Left renal cortex interstitium (tissue), 4 donors: ENCODE measurements around the gene LMAN2. TPM values are rescaled to one million over a fixed set of nuclear protein-coding genes. Genes with fewer than 3 reads are reported as not detected.
A peak's percentile ranks its signal among the peaks of the same experiment; 100 is the strongest.

Experiments used
- DNase-seq, 4 donors: peaks; one replicate each; pipeline ENCODE4 v3.0.0-alpha.2; 2013; ENCODE audit warnings: low read depth in 4 of 4, low spot score in 2 of 4, missing footprints in 1 of 4
- polyA plus RNA-seq, 4 donors: library from polyadenylated mRNA; unstranded; fragments of 120-200 nt; gene quantifications; one replicate each; pipeline ENCODE4 v1.2.1, GENCODE V29; 2013; ENCODE audit not compliant: insufficient read length in 4 of 4

LMAN2 gene, protein sequence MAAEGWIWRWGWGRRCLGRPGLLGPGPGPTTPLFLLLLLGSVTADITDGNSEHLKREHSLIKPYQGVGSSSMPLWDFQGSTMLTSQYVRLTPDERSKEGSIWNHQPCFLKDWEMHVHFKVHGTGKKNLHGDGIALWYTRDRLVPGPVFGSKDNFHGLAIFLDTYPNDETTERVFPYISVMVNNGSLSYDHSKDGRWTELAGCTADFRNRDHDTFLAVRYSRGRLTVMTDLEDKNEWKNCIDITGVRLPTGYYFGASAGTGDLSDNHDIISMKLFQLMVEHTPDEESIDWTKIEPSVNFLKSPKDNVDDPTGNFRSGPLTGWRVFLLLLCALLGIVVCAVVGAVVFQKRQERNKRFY
- 100 to 1,000 TPM; 123 to 145 (median 134) TPM for polyA plus RNA-seq

DNA sequence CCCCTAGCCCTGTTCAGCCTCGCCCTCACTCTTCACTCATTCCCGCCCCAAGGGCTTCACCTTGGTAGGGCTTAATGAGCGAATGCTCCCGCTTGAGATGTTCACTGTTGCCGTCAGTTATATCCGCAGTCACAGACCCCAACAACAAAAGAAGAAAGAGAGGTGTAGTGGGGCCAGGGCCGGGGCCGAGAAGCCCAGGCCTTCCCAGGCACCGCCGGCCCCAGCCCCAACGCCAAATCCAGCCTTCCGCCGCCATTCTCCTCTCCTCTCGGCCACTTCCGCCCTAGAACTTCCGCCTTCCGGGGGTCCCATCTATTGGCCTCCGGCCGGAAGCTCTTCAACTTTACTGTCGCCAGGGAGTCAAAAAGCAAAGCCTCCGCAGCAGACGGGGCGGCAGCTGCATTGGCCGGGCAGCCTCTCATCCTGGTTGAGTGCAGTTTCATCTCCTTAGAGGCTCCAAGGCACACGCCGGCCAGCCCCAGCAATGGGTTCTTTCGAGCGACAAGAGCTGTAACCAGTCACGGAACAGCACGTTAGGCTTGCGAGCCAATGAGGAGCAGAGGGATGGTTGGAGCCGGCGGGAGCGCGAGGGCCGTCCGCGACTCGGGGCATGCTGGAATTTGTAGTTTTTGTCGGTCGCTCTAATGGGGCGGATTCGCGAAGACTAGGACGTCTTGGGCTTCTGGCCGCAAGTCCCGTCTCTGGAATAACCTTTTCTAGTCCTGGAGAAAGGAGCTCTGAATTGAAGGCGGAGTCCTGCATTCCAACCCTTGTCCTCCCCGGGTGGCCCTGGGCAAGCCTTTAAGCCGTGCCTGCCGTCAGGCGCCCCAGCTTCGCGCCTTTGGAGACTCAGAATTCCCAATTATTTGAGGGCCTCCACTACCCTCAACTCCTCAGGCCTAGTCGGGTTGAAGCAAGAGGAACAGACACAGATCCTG, at the start of gene LMAN2:
TSS of gene LMAN2 (minus strand) at position 277 of the 938 bp plus-strand sequence. CDS start at position 256, 21 bp downstream.
- peak; percentile 88 to 97 (median 94) for DNase-seq

DNA sequence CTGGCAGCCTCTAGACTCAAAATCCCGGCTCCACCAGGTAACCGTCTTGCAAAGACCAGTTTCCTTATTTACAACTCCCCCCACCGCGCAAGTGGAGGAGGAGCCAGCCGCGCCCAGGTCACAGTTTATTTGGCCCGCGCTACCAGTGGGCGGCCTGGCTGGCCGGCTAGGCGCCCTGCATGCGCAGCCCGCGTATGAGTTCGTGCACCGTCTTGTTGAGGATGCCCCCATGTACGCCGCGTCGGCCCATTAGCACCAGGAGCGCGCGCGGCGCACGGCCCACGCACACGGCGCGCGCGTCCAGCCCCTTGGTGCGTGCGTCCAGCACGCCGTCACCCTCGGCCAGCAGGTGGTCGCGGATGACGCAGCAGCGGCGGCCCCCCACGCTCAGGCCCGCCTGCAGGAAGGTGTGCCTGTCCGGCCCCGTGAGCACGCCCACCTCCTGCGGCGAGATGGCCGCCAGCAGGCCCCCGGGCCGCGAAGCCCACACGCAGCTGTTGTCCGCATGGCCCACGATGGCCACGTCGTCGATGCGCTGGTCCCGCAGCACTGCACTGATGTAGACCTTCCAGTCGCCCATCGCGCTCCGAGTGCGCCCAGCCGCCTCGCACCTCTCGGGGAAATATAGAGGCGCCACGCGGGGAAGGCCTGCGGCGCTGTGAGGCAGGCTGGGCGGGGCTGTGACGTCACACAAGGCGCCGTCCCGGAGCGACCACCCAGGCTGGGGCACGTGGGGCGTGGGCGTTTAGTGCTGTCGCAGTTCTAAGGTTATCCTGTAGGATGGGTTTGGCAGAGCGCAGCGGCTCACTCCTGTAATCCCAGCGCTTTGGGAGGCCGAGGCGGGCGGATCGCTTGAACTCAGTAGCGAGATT, 48.8 kb upstream of the LMAN2 start, which contains the start of gene PFN3:
TSS of gene PFN3 (minus strand) at position 665 of the 872 bp plus-strand sequence. CDS start at position 580, 85 bp downstream.
- no peak for DNase-seq

DNA sequence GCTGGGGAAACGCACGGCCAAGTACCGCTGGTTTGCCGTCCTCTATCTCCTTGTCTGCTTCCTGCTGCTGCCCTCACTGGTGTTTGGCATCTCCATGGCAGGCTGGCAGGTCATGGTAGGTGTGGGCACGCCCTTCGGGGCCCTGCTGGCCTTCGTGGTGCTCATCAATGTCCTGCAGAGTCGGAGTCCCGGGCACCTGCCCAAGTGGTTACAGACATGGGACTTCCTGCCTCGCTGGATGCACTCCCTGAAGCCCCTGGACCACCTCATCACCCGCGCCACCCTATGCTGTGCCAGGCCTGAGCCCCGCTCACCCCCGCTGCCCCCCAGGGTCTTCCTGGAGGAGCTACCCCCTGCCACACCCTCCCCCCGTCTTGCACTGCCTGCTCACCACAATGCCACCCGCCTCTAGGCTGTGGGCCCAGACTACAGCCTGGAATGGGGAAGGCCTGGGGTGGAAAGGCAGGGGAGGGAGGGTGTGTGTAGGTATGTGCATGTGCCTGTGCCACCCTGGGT, 46.5 kb upstream of the LMAN2 start:
- no peak for DNase-seq

DNA sequence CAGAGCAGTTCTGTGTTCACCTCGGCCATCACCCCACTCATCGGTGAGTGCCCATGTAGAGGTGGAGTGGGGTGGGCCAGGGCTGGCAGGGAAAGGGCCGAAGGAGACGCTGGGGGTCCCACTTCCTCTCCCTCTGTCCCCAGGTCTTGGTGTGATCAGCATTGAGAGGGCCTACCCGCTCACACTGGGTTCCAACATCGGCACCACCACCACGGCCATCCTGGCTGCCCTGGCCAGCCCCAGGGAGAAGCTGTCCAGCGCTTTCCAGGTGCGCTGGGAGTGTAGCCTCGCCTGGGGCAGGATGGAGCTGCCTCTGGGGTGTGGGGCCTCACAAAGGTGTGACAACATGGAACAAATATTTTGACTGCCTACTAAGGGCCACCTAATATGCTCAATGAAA, 45.3 kb upstream of the LMAN2 start:
- DNase-seq, result no peak

DNA sequence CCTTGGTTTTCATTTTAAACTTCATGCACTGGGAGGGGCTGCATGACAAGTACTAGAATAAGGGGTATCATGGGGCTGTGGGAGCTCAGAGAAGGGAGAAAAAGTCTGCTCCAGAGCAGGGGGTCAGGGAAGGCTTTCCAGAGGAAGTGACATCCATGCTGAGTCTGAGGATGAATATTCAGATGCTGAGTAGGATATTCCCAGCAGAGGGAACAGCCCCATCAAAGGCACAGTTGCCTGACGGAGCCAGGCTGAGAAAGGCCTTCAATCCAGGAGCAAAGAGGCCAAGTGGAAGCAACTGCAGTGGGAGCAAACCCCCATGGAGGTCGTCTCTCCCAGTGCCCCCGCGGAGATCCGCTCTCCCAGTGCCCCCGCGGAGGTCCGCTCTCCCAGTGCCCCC, 44.6 kb upstream of the LMAN2 start:
- DNase-seq, result no peak

DNA sequence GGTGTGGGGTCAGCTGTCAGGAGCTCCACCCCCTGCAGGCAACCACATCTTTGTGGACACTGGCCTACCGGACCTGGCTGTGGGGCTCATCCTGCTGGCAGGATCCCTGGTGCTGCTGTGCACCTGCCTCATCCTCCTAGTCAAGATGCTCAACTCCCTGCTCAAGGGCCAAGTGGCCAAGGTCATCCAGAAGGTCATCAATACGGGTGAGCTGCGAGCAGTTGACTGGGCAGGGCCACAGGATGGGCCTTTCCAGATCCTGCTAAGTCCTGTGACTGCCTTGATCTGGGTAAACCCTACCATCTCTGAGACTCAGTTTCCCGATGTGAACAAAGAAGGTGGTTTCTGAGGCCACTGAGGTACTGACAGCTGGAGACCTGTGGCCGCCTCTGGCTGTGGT, 42.5 kb upstream of the LMAN2 start:
- no peak for DNase-seq

DNA sequence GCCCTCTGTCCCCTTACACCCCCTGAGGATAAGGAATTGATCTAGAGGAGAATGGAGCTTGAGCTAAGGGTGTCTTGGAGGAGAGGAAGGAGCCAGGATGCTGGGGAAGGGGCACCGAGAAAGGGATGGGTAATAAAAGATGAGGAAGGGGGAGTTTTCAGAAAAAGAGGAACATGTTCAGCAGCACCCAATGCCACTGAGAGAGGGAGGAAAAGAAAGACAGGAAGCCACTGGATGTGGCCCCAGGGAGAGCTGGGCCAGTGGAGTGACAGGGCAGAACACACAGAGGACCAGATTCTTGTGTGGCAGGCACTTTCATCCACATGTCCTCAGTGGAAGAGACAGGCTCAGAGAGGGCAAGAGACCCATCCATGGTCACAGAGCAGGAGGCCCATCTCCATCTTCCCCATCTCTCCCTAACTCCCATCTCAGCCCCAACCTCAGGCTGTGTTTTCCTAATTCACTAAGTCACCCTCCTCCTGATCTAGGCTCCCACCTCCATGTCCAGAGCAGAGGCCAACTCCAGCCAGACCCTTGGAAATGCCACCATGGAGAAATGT, 41.8 kb upstream of the LMAN2 start:
- no peak for DNase-seq

DNA sequence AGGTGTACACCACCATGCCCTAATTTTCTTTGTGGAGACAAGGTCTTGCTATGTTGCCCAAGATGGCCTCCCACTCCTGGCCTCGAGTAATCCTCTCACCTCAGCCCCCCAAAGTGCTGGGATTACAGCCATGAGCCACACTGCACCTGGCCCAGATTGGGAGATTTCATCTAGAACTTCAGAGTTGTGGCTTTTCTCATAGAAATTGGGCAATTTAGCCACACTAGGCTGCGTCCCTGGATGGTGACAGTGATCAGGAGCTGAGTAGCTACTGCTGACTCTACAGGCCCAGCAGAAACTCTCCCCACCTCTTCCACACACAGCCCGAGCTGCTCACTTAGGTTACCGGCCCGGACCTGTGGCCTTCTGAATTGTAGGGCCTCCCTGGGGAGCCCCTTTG, 41.3 kb upstream of the LMAN2 start:
- no peak for DNase-seq

DNA sequence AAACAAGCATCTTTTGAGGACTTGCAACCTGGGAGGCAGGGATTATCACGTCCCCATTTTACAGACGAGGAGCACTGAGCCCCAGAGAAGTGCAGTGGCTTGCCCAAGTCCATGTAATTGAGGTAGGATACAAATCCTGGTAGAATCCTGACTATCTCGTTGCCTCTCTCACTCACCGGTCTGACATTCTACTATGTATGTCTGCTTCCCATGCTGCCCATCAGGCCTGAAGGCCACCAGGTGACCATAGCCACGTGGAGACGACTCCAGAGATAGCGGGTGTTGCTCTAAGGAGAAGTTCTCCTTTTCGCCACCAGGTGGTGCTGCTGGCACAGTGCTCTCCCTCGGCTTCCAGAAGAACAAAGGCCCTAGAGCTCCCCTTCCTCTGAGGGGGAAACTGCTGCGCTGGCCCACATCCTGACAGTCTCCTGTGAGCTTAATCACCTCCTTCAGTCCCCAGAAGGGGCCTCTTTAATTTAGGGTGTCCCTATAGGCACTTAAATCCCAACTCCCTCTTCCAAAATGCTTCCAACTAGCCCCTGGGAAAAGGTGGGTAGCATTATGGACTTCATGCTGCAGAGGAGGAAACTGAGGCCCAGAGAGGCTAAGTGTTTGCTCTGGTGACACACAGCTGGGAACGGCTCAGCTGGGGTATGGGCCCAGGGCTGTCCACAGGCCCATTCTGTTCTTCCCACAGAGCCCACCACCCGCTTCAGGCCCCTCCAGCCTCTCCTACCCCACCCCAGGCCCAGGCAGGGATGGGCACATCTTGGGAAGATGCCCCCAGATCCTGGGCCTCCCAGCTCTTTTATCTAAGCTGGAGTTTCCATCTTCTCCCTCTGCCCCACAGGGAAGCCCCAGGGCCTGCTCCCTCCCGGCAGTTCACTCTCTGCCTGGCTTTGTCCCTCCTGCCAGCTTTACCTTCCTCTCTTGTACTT, 39.2 kb upstream of the LMAN2 start:
- DNase-seq, result peak in 3 of 4 donors; percentile 68 to 83 (median 79)

DNA sequence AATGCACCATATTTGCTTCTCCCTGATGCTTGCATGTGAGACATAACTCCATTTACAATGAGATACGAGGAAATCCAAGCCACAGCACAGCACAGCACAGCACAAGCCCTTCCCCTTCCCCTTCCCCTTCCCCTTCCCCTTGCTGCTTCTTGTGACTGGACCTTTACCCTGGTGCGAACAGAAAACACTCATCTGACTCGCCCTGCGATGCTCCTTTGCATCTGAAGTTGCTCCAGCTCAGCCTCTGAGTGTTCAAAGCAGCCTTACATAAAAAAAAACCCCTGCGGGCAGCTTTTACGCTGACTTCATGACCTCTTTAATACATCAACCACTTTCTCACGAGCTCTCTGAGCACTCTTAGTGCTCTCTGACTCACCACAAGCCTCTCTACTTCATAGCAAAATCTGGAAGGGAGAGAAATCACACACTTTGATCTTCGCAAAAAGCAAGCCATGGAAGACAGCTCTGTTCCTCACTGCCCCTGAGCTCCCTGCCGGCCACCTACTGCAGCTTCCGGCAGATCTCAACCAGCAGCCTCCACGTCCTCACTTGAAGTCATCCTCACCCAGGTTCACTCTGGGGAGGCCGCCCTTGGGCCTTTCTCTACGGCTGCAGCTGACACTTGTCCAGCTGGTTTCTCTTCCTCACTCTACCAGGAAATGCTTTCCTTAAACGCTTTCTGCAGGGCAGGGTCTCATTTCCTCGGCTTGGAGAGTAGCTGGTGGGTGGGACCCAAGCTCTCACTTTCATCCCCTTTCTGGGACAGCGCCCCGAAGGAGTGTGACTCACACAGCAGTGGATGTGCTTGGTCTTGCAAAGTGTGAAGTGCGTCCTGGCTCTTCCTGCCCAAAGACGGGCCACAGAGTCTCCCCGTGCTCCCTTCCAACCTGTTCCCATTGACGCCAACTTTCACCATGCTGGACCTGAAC, 38.0 kb upstream of the LMAN2 start:
- no peak for DNase-seq

DNA sequence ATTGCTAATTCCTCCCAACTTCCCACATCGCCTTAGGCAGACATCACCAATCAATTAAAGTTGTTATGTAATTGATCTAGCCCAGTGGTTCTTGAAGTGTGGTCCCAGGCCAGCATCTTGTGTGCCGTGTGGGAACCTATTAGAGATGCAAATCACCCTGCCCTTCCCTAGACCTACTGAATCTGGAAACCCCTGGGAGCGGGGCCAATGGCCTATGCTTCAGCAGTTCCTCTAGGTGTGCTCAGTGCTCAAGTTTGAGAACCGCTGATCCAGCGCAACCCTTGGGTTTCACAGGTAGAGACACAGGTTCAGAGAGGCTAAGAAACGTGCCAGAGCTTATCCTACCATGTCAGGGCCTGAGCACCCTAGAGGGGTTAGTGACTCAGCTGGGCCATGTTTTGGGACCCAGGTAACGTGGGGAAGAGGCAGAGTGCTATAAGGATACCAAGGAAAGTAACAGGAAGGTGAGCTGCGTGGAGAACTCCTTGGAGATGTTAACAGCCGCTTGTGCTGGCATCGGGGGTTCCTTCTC, 37.1 kb upstream of the LMAN2 start:
- DNase-seq, result no peak

DNA sequence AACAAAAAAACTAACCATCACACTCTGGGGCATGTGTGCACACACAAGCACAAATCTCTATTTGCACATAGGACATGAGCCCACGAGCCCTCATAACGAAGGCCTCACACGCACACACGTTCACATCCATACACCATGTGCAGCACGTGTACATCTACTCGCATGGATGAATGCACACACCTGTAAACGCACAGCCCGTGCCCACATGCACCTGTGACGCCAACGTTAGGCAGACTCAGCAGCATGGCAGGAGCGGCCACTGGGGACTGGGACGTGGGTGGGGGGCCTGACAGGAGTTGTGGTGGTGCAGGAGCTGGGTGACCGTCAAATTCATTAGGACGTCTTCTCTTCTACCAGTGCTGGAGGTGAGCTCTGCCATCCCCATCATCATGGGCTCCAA, 35.9 kb upstream of the LMAN2 start:
- DNase-seq, result no peak

DNA sequence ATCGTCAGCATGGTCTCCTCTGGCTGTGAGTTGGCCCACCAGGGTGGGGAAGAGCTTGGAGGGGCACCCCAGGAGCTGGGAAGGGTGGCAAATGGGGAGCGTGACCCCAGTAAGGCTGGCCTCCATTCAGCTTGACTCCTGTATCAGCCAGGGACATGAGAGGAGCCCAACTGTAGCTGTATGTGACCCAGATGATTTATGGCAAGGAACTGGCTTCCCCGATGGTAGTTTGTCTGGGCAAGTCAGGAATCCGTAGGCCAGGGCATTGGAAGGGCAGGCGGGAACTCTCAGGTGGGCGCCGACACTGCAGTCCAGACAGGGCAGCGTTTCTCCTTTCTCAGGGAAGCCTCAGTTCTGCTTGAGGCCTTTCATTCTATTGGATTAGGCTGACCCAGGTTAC, 35.1 kb upstream of the LMAN2 start:
- no peak for DNase-seq

DNA sequence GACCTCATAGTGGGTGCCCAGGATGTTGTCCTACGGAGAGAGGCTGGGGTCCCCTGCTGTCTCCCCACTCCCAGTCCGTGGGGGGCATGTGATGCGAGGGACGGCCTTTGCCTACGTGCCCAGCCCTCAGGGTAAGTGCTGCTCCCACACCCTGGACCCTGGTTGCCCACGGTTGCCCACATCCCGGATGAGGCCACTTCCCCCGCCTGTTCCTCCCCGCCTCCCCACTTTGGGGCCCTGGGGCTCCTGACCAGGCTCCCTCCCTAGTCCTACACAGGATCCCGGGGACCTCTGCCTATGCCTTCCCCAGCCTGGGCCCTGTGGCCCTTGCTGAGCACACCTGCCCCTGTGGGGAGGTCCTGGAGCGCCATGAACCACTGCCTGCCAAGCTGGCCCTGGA, 34.3 kb upstream of the LMAN2 start:
- DNase-seq, result no peak

DNA sequence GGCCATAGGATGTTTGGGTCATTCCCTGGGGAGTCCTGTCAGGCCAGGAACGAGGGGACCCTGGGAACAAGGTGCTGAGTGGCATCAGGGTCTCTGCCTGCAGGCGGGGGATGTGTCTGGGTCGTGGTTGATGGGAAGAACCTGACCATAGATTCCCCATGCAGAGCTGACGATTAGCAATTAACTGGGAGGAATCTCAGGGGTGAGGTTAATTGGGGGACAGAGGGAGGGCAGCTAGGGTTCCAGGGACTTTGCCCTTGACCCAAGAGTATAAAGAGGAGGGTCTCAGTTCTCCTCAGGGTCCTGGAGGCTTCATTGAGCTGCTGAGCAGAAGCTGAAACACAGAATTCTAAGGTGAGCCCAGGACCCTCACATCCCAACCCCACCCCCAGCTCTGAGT, 32.7 kb upstream of the LMAN2 start, which contains the start of gene SLC34A1:
TSS of gene SLC34A1 (plus strand) at position 301 of the 400 bp plus-strand sequence. CDS start 1,308 bp downstream, outside the sequence.
- DNase-seq, result no peak

DNA sequence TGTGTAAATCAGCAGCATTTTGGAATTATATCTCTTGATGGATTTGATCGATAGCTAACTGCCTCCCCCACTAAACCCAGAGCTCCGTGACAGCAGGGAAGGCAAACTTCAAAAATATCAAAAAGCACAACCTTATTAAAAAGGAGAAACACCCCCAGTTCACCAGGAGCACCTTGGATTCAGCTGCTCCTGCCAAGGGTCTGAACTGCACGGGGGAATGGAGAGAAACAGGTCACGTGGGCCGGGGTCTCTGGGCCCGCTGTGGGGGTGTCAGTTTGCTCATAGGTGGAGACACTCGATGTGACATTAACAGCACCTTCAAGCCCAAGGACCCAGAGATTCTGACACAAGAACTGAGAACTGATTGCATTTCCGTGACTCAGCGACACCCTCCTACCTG, 31.7 kb upstream of the LMAN2 start:
- DNase-seq, result no peak

DNA sequence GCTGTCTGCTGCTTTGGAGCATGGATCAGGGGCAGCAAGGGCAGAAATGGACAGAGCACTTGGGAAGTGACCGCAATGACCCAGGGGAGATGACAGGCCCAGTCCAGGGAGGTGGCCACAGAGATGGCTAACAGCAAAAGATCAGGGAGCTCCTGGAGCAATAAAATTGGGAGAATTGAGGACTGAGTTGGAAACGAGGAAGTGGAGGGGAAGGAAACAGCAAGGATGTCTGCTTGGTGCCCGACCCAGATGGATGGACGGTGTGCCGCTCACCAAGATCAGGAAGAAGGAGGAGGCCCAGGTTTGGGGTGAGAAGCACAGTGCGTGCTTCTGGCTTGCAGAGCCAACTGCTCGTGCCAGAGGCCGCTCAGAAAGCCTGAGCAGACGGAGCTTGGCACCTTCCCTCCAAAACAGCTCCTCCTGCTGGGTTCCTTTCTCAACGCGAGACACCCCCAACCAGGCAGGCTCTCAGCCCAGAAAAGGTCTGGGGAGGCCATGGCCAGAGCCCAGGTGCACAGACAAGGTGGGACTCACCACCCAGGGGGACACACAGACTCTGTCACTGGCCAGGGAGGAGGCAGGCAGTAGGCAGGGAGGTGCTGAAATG, 31.1 kb upstream of the LMAN2 start:
- no peak for DNase-seq
